ENCODE data around the gene KIRREL3. TPM values are rescaled to one million over a fixed set of nuclear protein-coding genes. Genes with fewer than 3 reads are reported as not detected.

Gene KIRREL3
- polyA plus RNA-seq, 4 donors, result 1.5 to 2.1 (median 2.0) TPM

GRCh38 chr11:126523441-126524205, 476.9 kb downstream of the KIRREL3 start:
- DNase-seq (ENCODE audit: low read depth in 4 of 4, low spot score in 2 of 4), result no peak

- DNase-seq (ENCODE audit: low read depth in 4 of 4, low spot score in 2 of 4), result no peak
Measured at GRCh38 chr11:126522606-126523005, 478.0 kb downstream of the KIRREL3 start.

- DNase-seq (ENCODE audit: low read depth in 4 of 4, low spot score in 2 of 4), result no peak
Measured at GRCh38 chr11:126522152-126522551, 478.4 kb downstream of the KIRREL3 start.

- DNase-seq (ENCODE audit: low read depth in 4 of 4, low spot score in 2 of 4), result no peak
Measured at GRCh38 chr11:126521196-126521595, 479.4 kb downstream of the KIRREL3 start.

GRCh38 chr11:126519764-126520734, 480.5 kb downstream of the KIRREL3 start:
- DNase-seq (ENCODE audit: low read depth in 4 of 4, low spot score in 2 of 4), result no peak

GRCh38 chr11:126518972-126519690, 481.4 kb downstream of the KIRREL3 start:
- DNase-seq (ENCODE audit: low read depth in 4 of 4, low spot score in 2 of 4), result no peak

- DNase-seq (ENCODE audit: low read depth in 4 of 4, low spot score in 2 of 4), result no peak
Measured at GRCh38 chr11:126518071-126518971, 482.2 kb downstream of the KIRREL3 start.

- no peak for DNase-seq (ENCODE audit: low read depth in 4 of 4, low spot score in 2 of 4)
Measured at GRCh38 chr11:126515501-126515900, 485.1 kb downstream of the KIRREL3 start.

GRCh38 chr11:126514061-126514693, 486.4 kb downstream of the KIRREL3 start:
- no peak for DNase-seq (ENCODE audit: low read depth in 4 of 4, low spot score in 2 of 4)

GRCh38 chr11:126512741-126513715, 487.5 kb downstream of the KIRREL3 start:
- no peak for DNase-seq (ENCODE audit: low read depth in 4 of 4, low spot score in 2 of 4)

- DNase-seq (ENCODE audit: low read depth in 4 of 4, low spot score in 2 of 4), result no peak
Measured at GRCh38 chr11:126512251-126512650, 488.3 kb downstream of the KIRREL3 start.

- no peak for DNase-seq (ENCODE audit: low read depth in 4 of 4, low spot score in 2 of 4)
Measured at GRCh38 chr11:126511475-126512115, 489.0 kb downstream of the KIRREL3 start.

- DNase-seq (ENCODE audit: low read depth in 4 of 4, low spot score in 2 of 4), result no peak
Measured at GRCh38 chr11:126510621-126511370, 489.8 kb downstream of the KIRREL3 start.

GRCh38 chr11:126507646-126508045, 492.9 kb downstream of the KIRREL3 start:
- no peak for DNase-seq (ENCODE audit: low read depth in 4 of 4, low spot score in 2 of 4)

GRCh38 chr11:126506789-126507188, 493.8 kb downstream of the KIRREL3 start:
- DNase-seq (ENCODE audit: low read depth in 4 of 4, low spot score in 2 of 4), result no peak

GRCh38 chr11:126502982-126503381, 497.6 kb downstream of the KIRREL3 start:
- DNase-seq (ENCODE audit: low read depth in 4 of 4, low spot score in 2 of 4), result no peak

- no peak for DNase-seq (ENCODE audit: low read depth in 4 of 4, low spot score in 2 of 4)
Measured at GRCh38 chr11:126502159-126502558, 498.4 kb downstream of the KIRREL3 start.
